ENCODE results near the gene GNAT2.
"Not testable (repeated sequence)": the region's sequence is repeated elsewhere in the genome, so short reads cannot be mapped to it uniquely, and the experiment has no call there.

The GNAT2 gene

DNA sequence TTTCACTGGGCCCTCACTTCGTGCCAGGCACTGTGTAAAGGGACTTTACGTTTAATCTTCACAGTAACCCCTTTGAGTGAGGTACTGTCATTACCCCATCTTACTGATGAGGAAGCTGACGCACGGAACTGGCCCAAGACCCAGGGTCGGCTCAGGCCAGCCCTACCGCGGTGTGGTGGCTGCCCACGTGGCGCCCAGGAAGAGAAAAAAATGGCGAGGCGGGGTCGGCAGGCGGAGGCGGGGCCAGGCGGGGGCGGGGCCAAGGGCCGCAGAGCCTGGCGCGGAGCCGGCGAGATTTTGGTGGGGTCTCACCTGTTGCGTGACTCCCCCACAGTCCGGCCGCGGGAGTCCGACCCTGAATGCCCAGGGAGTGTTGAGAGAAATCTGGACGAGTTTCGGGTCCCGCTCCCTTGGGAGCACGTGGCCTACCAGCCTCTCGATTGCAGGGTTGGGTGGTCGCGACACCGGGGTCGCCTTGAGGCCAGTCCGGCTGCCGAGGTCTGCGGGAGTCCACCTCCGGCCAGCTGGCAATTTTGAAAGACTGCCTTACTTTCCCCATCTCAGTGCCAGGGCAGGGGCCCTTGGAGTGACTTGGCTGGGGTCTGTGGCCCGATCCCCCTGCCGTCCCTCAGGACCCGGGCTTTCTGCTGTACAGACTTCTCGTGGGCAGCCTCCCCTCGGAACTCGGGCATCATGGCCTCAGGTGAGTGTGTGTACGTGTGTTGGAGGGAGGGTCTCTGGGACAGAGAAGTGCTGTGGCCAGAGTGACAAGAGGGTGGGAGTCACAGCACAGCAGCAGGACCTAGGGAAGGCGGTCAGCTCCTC is at the start of gene GNAT2, which contains the start of gene AMPD2:
GNAT2 (minus strand) TSS at position 41 of the 825 bp plus-strand sequence. CDS start 6,746 bp downstream, outside the sequence.
AMPD2 (plus strand) TSS at position 262 of the 825 bp plus-strand sequence. CDS start 1,339 bp downstream, outside the sequence.
- DNase-seq (ENCODE audit: low spot score): no peak

DNA sequence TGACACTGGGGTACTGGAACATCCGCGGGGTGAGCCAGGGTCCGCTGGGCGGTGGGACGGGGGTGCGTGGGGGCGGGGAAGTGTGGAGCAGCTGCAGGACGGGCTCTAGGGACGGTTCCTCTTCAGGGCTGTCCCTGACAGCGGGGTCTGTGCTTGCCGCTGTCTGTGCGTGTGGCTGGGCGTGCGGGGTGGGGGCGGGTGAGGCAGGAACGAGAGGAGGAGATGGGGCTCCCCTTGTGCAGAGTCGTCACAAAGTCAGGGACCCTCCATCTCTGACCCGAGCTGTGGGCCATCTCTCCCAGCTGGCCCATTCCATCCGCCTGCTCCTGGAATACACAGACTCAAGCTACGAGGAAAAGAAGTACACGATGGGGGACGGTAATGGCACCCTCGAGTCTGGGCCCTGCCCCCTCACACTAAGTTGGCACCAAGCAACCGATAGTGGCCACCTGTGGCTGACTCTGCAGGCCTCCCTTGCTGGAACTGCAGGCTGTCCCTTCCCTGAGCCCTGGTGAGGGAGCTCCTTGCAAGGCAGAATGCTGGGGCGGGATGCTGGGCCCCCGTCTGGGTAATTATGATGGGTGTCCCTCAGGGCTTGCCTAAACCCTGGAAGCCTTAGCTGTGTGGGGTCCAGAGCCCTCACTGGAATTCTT is 48.8 kb upstream of the GNAT2 start:
- no peak for DNase-seq (ENCODE audit: low spot score)

DNA sequence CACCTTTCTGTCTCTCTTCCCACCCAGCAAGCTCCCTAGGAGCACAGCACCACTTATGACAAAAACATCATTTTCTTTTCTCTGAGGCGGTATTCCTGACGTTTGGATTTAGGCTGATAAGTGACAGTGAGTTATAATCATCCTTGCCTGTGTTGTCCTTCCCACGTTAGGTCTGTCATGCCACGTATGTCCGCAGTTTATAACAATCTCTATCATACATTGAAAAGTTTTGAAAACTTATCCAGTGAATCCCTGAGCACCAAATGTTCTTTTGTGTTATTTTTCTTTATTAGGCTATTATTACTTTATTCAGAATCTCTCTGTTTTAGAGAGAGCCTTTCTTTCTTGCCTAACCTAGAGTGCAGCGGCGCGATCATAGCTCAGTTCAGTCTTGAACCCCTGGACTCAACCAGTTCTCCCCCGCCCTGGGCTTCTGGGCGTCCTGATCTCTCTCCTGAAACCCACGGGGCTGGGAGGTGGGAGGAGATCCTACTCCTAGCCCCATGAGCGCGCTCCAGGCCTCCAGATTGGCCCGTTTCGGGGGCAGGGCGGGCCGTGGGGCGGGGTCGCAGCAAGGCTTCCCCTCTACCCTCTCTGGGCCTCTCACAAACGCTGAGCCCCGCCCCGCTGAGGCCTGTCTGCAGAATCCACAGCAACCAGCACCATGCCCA is 48.2 kb upstream of the GNAT2 start, which contains the start of gene GSTM2:
GSTM2 (plus strand) TSS at position 606 of the 671 bp plus-strand sequence; CDS start at position 665, 59 bp downstream.
- DNase-seq (ENCODE audit: low spot score): peak; percentile 87

DNA sequence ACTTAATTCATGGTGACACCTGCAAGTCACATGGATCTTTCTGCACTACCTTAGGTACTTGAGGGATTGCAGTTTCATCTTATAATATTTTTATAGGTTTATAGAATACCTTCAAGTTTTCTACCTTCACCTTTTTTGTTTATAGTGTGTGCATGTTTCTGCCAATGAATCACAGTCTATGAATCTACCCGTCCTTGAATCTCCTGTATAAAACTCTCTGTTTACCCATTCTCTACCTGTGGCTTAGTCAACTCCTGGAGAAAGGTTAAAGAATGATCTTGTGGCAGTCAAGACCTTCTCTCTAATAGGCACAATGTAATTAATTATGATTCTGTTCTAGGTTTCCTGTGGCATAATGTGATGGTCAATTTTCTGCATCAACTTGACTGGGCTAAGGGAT is 45.3 kb upstream of the GNAT2 start:
- DNase-seq (ENCODE audit: low spot score): no peak

DNA sequence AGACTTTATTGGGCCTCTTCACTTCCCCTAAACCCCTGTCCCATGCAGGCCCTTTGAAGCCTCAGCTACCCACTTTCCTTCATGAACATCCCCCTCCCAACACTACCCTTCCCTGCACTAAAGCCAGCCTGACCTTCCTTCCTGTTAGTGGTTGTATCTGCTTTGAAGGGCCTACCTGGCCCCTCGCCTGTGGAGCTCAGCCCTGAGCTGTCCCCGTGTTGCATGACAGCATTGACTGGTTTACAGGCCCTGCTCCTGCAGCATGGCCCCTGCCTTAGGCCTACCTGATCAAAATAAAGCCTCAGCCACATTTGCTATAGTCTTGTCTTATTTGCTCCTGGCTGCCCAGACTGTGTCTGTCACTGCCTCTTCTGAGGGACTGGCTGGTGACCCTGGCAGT is 42.0 kb upstream of the GNAT2 start:
- DNase-seq (ENCODE audit: low spot score): no peak

DNA sequence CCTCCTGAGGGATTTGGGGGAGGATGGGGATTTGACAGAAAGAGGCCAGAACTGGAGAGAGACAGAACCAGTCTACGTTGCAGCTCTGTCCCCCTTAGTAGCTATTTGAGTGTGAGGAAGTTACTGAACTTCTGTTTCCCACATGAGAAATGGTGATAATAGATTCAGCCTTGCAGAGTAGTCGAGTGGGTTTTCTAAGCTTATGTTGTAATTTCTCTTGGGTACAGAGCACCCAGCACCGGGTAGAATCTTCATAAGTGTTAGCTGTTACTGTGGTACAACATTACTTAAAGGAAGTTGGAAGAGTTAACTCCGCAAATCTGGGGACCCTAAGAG is 41.2 kb upstream of the GNAT2 start:
- not testable (repeated sequence) for DNase-seq (ENCODE audit: low spot score)

DNA sequence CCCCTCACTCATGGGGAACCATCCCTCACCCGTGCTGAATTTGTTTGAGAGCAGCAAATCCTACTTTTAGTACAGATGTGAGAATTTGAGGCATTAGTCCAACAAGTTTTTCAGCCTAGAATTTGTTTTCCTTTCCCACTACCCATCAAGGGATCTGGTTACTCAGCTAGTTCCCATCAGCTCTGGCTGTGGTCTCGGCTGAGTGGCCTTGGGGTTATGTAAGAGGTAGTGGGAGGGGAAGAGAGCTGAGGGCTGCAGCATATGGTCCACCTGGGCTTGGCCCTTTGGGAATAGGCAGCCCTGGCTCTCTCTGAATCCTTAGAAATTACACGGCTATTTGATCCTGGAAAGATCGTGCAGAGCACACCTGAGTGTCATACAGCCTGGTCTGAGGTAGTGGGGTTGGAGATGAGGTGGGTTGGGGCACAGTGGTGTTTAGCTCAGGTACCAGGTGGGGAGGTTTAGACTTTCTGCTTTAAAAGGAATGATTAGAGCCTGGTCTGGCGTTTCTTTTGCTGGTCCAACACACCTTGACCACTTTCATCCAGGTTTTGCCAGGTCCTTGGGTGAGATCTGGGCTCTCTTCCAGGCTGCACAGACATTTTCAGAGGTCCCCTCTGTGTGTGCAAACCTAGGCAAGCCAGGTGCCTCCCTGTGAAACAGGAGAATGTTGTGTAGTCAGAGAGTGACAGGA is 40.7 kb upstream of the GNAT2 start:
- DNase-seq (ENCODE audit: low spot score): no peak

DNA sequence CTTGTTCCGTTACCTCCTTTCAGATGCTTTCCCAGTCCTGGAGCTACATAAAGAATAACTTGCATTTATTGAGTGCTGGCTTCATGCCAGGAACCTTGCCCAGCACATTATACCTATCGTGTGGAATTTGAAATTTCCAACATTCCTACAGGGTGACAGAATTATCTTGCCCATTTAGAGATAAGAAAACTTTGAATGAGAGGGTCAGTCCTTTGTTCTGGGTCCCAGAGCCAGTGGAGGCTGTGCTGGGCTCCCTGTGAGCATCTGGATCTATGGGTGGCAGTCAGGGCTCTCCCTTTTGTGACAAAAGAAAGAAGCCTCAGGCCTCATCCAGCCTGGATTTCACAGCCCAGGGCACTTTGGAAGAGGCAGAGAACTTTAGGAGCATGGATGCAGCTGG is 39.7 kb upstream of the GNAT2 start:
- no peak for DNase-seq (ENCODE audit: low spot score)

DNA sequence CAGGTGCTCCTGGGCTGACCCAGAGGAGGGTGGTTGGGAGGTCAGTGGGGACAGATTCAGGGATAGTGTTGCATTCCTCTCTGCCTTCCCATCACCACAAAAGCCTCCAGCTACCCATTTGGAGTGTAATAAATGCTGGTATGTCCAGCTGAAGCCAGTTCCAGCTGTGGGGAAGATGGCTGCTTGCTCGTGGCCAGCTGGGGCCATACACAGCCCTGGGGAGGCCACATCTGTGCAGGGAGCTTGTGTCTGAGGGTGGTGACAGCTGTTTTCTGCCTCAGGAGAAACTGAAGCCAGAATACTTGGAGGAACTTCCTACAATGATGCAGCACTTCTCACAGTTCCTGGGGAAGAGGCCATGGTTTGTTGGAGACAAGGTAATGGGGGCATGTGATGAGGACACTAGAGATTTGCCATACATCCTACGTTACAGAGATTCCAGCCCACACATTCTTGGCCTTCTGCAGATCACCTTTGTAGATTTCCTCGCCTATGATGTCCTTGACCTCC is 39.2 kb upstream of the GNAT2 start:
- DNase-seq (ENCODE audit: low spot score): no peak

DNA sequence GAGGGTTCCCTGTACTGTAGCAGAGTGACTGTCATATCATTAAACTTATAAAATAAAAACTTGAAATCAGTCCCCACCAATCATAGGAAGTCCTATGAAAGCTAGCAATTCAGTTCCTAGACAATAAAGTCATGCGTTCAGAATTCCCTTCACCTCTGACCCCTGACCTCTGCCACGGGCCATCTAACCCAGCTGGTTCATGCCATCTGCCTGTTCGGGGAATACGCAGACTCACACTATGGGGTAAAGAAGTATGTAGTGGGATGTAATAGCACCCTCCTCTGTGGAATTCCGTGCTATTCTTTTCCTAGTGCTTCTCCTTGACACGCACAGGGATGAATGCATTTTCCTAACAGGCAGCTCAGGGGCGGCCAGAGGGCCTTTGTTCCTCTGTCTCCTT is 38.6 kb upstream of the GNAT2 start:
- DNase-seq (ENCODE audit: low spot score): no peak

DNA sequence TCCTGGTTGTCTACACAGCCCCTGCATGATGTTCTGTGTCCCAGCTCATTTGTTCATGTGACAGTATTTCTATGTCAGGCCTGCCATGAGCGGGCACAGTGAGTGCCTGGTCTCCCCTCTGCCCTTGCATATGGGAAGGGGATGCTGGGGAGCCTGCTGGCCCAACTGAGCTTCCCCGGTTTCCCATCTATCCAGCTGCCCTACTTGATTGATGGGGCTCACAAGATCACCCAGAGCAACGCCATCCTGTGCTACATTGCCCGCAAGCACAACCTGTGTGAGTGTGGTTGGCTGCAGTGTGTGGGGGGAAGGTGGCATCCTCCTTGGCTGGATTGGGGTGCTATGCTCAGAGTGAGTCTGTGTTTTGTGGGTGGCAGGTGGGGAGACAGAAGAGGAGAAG is 38.0 kb upstream of the GNAT2 start:
- DNase-seq (ENCODE audit: low spot score): no peak

DNA sequence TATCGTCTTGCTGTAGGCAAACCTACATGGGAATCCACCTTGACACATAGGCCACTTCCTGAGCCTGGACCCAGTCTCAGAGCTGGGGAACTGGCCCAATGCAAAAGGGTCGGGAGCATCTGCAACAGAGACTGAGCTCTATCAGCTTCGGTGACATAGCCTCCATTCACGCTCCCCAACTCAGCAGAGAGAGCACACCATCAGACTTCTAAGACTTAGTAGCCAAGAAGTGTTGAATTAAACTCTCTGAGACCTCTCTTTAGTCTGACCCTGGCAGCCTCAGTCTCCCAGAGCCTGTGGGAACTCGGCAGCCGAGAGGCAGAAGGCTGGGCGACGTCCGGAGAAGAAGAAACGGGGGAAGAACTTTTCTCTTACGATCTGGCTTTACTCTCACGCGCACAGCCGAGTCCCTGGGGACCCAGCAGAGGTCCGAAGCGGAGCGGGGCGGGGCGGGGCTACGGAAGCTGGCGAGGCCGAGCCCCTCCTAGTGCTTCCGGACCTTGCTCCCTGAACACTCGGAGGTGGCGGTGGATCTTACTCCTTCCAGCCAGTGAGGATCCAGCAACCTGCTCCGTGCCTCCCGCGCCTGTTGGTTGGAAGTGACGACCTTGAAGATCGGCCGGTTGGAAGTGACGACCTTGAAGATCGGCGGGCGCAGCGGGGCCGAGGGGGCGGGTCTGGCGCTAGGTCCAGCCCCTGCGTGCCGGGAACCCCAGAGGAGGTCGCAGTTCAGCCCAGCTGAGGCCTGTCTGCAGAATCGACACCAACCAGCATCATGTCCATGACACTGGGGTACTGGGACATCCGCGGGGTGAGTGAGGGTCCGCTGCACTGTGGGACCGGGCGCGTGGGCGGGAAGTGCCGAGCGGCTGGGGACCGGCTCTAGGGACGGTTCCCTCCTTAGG is 36.5 kb upstream of the GNAT2 start, which contains the start of gene GSTM4:
GSTM4 (plus strand) TSS at position 485 of the 905 bp plus-strand sequence; CDS start at position 776, 291 bp downstream.
- DNase-seq (ENCODE audit: low spot score): peak; percentile 70

DNA sequence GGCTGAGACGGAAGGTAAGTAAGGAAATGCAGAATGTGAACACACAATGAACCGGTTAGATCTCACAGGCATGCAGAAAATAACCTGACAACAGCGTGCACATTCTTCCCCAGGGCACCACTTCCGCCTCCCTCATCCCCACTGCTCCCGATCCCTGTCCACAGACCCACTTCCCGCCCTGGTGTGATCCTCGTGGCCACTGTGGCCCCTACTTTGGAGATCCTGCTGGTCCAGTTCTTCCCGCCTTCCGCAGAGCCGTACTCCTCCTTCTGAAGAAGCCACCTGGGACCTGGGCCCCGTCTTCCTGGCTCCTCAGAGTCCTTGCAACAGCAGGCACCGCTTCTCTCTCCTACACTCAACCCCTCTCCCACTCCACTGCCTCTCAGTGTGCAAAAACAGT is 35.1 kb upstream of the GNAT2 start:
- no peak for DNase-seq (ENCODE audit: low spot score)

DNA sequence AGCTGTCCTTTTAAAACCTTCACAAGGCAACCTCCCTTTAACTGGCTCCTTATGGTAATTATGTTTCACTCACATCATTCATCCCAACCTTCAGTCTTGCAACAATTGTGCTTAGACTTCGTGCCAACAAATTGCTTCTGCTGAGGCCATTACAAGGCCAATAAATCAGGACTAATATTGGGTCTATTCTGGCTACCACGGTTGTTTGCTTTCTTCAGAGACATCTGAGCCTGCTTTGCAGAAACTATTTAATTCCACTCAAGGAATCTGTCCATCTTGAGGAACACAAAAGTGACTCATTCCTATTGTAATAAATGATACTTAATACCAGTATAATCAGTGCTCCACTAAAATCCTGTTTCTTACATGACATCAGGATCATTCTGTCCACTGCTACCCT is 33.9 kb upstream of the GNAT2 start:
- DNase-seq (ENCODE audit: low spot score): no peak

DNA sequence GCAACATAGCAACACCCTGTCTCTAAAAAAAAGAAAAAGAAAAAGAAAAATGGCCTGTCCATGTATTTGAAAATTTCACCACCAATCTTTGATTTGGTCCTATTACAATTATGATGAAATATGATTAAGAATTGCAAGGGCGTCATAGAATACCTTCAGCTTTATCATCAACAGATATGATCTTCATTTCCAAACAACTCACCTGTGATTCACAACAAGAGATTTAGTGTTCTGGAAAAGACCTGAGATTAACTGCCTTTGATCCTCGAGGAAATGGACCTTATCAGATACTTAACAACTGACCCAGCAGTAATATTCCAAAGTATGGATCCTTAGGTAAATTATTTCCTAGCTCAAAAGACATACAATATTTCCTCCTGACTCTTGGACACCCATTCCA is 33.0 kb upstream of the GNAT2 start:
- DNase-seq (ENCODE audit: low spot score): no peak

DNA sequence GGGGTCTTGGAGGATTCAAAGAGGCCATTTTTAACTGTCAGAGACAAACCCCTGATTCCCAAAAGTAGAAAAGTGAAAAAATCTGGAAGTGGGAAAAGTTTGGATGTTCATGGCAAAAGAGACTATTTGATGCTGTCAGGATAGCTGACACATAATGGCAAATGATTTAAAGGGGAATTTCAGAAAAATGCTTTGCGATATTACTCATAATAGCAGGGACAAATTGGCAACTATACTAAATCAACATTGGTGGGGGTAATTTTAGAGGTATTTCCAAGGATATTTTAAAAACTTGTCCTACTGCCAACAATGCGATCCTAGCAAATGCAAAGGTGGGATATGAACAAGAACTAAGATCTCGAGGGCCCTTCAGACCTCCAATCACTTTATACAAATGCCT is 31.2 kb upstream of the GNAT2 start:
- DNase-seq (ENCODE audit: low spot score): no peak

DNA sequence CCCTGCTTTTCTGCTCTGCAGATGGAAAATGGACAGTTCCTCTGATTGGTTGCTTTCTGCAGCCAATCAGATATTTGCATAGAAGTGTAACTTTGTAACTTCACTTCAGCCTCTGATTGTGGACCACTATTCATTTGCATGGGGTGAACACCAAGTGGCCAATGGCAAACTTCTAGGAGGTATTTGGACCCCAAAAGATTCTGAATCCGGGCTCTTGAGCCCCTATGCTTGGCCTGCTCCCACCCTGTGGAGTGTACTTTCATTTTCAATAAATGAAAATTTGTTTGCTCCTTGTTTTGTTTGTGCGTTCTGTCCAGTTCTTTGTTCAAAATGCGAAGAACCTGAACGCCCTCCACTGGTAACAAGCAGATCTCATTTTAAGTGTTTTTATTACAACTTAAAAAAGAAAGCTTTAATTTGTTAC is 30.1 kb upstream of the GNAT2 start:
- no peak for DNase-seq (ENCODE audit: low spot score)

DNA sequence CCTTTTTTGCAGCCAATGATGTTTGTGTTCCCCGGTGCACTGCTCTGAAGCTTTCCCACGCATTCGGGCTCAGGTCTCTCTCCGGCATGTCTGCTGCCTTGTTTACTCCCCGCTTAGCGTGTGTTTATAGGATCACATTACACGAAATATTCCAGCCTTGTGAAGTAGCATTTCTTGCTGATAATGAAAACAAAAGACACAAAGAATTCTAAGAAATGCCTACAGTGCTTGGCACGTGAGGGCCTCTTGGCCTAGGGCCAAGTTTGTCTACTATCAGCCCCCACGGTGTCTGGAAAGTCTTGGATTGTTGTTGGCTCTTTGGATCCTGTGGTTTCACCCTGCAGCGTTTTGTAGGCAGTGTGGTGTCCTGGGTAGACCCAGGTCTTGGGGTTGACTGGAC is 25.3 kb upstream of the GNAT2 start:
- no peak for DNase-seq (ENCODE audit: low spot score)

DNA sequence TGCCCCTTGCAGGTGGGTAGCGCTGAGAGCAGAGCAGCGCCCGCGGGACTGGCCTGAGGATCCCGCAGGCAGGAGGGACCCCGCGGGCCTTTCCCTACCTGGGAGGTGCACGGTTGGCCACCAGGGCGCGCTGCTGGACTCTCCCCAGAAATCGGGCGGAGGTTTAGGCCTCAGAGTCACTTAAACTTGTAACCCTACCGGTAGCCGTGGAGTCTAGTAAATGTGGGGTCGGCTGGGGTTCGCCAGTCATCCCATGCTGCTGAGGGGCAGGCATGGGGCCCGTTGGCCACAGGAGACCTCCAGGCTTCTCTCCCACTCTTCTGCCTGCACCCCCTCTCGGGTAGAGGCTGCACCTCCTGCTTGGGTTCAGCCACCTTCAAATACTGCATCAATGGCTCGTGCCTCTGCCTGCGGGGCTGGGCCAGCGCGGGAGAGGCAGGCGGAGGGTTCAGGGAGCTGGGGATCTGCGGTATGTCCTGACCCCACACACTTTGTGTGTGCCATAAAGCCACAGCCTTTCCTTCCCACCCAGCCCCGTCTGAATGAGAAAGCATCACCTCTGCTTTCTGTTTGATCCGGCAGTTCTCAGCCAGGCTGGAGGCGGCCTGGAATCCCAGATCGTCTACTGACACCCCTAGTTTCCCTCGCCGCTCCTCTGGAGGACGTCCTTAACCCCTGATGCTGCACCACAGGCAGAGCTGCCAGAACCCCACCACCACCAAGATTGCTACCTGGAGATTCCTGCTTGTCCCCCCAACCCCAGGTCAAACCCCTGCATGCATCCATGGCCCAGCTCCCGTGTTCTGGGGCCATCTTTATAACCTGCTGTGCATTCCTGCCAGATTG is 24.2 kb upstream of the GNAT2 start:
- no peak for DNase-seq (ENCODE audit: low spot score)

DNA sequence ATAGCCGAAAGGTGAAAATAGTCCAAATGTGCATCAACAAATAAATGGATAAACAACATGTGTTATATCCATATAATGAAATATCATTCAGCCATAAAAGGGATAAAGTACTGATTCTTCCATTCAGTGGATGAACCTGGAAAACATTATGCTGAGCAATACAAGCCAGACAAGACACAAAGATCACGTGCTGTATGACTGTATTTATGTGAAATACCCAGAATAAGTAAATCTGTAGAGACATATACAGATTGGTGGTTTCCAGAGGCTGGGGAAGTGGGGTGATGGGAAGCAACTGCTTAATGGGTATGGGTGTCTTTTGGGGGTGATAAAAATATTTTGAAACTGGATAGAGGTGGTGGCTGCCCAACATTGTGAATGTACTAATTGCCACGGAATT is 23.2 kb upstream of the GNAT2 start:
- DNase-seq (ENCODE audit: low spot score): no peak

All from putamen (tissue), 1 donor.